Ishikawa (cell line): ENCODE data around the gene PITX3.

ENCODE experiments used
- CEBPB ChIP-seq: IDR thresholded peaks from 2 replicates; pipeline ENCODE4 v1.6.1; 2012
- CREB1 ChIP-seq: IDR thresholded peaks from 2 replicates; pipeline ENCODE4 v1.6.1; 2012; ENCODE audit warnings: low read depth
- EGR1 ChIP-seq: IDR thresholded peaks from 2 replicates; pipeline ENCODE4 v1.6.1; 2012
- EP300 ChIP-seq: IDR thresholded peaks from 2 replicates; pipeline ENCODE4 v1.6.1; 2012; ENCODE audit warnings: borderline replicate concordance
- FOXM1 ChIP-seq: IDR thresholded peaks from 2 replicates; pipeline ENCODE4 v1.6.1; 2012; ENCODE audit warnings: low read depth, borderline replicate concordance
- MAX ChIP-seq: IDR thresholded peaks from 2 replicates; pipeline ENCODE4 v1.6.1; 2012
- NFIC ChIP-seq: IDR thresholded peaks from 2 replicates; pipeline ENCODE4 v1.6.1; 2012
- RAD21 ChIP-seq: IDR thresholded peaks from 2 replicates; pipeline ENCODE4 v1.6.1; 2012; ENCODE audit warnings: low read depth
- REST ChIP-seq: IDR thresholded peaks from 2 replicates; pipeline ENCODE4 v1.6.1; 2012; ENCODE audit warnings: low read depth, mild to moderate bottlenecking
- TAF1 ChIP-seq: IDR thresholded peaks from 2 replicates; pipeline ENCODE4 v1.6.1; 2012; ENCODE audit warnings: low read depth, mild to moderate bottlenecking
- TCF12 ChIP-seq: IDR thresholded peaks from 2 replicates; pipeline ENCODE4 v1.6.1; 2012; ENCODE audit warnings: low read depth
- TEAD4 ChIP-seq: IDR thresholded peaks from 2 replicates; pipeline ENCODE4 v1.6.1; 2012
- USF1 ChIP-seq: IDR thresholded peaks from 2 replicates; pipeline ENCODE4 v1.6.1; 2012
- YY1 ChIP-seq: IDR thresholded peaks from 2 replicates; pipeline ENCODE4 v1.6.1; 2012; ENCODE audit warnings: low read depth
- ZBTB7A ChIP-seq: IDR thresholded peaks from 2 replicates; pipeline ENCODE4 v1.6.1; 2012; ENCODE audit warnings: low read depth

Gene PITX3

GRCh38 chr10:102241444-102242117 is at the start of gene PITX3:
TSS of gene PITX3 (minus strand) at chr10:102241512. CDS start at chr10:102232080, 9,432 bp downstream.
- no peak for TF ChIP-seq YY1
- TF ChIP-seq NFIC: peak; percentile 71
- no peak for TF ChIP-seq FOXM1
- peak; percentile 59 for TF ChIP-seq REST
- peak; percentile 28; the same call in 1 of the 2 replicates for TF ChIP-seq CREB1
- no peak for TF ChIP-seq RAD21
- peak; percentile 90 for TF ChIP-seq USF1
- no peak for TF ChIP-seq TEAD4
- TF ChIP-seq MAX: peak; percentile 98
- peak; percentile 59; the same call in 1 of the 2 replicates for TF ChIP-seq TAF1
- TF ChIP-seq EGR1: peak; percentile 74
- peak; percentile 23; the same call in 1 of the 2 replicates for TF ChIP-seq TCF12
- no peak for TF ChIP-seq CEBPB
- no peak for TF ChIP-seq EP300
- peak; percentile 98 for TF ChIP-seq ZBTB7A

GRCh38 chr10:102289840-102290239 is 48.5 kb upstream of the PITX3 start:
- TF ChIP-seq YY1 (no peak), EGR1 (no peak), NFIC (no peak), TEAD4 (no peak), RAD21 (no peak), TCF12 (no peak), MAX (no peak), CEBPB (no peak), ZBTB7A (no peak), EP300 (no peak), REST (no peak), CREB1 (no peak), USF1 (no peak), FOXM1 (no peak), TAF1 (no peak)

GRCh38 chr10:102289356-102289755 is 48.0 kb upstream of the PITX3 start:
- TF ChIP-seq EGR1: no peak
- TF ChIP-seq USF1: no peak
- no peak for TF ChIP-seq REST
- TF ChIP-seq TCF12: no peak
- TF ChIP-seq TEAD4: no peak
- no peak for TF ChIP-seq CEBPB
- no peak for TF ChIP-seq NFIC
- TF ChIP-seq ZBTB7A: no peak
- TF ChIP-seq MAX: no peak
- TF ChIP-seq RAD21: no peak
- no peak for TF ChIP-seq TAF1
- TF ChIP-seq YY1: no peak
- TF ChIP-seq CREB1: no peak
- TF ChIP-seq EP300: no peak
- no peak for TF ChIP-seq FOXM1
